HG02623 (cell line): ENCODE measurements around the gene IRS2.

Experiments used
- ATAC-seq: cut with Tn5 transposase; IDR thresholded peaks from one replicate; pipeline ENCODE4 v1.9.1; 2021; ENCODE audit warnings: moderate library complexity; ENCODE audit not compliant: unreplicated experiment

IRS2 gene

DNA sequence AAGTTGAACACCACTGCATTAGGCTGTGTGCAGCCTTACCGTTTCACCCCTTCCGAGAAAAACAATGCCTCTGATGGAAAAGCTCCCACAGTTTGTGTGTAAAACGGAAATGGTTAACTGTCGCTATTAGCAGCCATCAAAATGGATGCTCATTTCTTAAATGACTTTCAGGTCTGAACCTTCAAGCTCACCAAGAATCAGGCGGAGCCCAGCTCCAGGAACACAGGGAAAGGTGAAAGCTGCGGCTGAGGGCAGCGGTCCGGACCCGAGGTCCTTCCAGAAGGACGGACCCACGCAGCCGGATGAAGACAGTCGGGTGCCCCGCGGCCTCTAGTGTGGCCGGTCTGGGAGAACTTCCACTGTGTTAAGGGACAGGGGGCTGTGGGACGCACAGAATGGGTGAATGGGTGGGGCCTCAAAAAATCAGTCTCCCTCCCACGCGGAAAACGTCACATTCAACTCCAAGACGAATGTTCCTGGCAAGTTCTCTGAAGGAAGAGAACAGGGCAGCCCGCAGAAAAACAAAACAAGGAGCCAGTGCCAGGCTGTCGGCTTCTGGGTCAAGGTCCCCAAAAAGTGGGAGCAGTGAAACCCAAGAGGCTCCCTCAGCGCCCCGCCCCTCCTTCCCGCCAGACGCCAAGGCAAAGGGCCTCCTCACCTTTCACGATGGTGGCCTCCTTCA, 4.9 kb downstream of the IRS2 start:
- no peak for ATAC-seq

DNA sequence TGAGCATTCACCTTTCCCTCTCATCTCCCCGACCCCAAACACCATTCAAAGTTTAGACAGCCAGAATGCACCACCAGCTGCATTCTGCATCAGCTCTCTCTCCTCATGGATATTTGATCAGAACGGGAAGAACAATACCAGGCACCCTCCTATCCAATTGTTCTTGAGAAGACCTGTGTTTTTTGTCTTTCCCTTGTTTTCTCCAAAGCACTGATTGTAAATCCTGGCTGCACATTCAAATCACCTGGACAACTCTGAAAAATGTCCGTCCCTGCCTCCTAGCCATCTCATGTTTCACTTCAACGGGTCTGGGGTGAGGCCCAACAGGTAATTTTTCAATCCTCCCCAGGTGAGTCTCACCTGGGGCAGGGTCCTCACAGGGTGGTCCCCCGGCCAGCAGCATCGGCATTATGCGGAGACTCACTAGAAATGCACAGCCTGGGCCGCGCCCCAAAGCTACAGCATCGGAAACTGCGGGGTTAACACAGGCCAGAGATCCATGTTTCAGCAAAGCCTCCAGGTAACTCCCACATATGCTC, 5.5 kb downstream of the IRS2 start:
- no peak for ATAC-seq

DNA sequence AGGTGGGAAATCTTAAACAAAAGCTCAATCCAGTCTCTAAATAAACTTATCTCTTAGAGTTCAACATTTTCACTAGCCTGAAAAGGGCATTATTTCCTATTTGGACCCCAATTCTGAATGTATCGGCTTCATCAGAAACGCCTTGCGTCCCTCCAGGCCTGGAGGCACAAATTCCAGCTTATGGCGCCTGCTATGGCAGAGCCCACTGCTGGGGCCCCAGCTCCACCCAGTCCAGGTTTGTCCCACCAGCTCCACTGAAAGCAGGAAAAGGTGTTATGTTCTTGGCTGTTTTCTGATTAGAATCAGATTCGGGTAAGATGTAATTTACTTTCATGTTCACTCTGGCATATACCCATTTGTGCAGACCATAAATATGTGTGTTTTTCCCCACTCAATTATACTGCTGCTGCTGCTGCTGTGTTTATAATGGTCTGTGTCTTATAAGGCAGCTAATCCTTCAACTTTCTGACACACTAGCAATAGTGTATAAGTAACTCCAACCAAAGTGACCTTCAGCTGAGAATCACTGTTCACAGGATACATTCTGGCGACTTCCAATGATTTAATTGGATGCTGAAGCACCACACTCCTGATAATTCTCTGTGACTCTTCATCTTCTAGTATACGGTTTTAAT, 6.4 kb downstream of the IRS2 start:
- no peak for ATAC-seq

DNA sequence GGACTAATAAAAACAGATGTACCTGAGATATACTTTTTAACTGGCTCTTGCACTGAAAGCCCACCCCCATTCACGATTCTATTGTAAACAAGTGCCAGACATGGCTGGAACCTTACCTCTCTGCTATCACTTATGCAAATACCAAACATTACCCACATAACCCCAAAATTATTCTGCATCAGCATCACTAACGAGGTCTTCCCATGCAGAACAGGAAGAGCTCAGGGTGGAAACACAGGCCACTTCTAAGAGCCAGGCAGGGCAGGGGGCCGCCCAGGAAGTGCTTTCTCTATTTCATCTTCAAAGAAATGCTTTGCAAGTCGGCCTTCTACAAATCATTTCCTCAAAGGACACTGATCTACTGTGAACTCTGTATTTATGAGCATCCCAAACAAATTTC, 7.3 kb downstream of the IRS2 start:
- ATAC-seq, result no peak

DNA sequence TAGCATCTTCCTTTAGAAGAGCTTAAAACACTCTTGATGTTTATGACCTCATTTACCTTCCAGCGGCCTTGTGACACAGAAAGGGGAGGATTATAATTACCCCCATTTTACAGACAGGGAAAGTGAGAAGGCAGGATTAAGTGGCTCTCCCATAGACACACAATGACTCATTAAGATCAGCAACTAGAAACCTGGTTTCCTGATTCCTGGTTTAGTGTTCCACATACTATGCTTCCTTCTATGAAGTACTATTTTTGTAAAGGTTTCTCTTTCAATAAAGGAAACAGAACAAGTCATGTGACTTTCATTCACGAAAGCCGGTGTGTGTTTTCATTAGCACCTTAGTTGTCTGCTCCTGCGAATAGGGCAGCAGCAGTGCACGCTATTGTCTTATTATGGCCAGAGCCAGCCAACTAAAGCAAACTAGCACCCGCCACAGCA, 8.3 kb downstream of the IRS2 start:
- ATAC-seq, result no peak

DNA sequence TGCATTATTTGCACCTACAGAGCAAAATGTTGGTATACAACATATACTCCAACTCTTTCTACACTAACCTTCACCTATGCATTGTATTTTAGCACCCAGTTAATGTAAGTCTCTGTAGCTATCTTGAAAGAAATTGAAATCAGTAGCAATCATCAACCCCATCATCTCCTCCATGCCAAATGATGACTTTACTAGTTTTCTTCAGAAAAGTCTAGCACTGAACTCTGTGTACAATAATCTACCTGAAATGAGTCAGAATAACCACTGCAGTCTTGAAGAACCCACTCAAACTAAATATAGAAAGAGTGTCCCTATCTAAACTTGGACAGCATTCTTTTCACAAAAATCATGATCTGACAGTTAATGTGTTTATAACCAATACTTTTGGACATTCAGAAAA, 9.8 kb downstream of the IRS2 start:
- no peak for ATAC-seq

DNA sequence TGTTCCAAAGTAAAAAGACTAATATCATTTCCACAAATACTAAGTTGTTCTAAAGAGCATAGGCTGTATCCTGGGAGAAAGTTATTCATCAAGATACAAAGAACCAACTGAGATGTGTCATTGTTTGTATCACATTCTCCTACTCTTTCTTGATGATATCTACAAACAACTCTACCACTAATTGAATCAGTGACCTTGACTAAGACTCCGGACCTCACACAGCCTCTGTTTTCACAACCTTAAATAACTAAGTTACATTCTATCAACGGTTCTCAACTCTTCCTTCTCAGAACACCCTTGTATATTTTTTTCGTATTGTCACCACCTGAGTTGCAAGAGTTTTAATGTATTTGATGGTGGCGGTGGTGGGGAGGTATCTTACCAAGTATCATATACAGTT, 12.6 kb downstream of the IRS2 start:
- no peak for ATAC-seq

DNA sequence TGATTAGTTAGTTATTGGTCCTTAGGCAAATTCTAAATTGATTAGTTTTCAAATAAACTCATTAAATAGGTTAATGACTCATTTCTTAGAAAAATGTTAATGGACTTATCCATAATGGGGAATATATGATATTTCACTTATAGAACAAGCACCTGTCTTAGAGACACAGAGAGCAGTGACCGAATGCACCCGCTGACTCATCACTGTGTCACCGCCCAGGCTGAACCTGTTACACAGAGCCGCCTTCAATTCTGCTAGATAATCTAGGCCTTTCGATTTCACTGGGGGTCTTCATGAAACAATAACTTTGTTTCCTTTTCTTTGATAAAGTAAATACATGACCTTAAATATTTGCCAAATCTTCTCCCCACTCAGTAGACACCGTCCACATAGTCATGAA, 13.1 kb downstream of the IRS2 start:
- ATAC-seq, result no peak

DNA sequence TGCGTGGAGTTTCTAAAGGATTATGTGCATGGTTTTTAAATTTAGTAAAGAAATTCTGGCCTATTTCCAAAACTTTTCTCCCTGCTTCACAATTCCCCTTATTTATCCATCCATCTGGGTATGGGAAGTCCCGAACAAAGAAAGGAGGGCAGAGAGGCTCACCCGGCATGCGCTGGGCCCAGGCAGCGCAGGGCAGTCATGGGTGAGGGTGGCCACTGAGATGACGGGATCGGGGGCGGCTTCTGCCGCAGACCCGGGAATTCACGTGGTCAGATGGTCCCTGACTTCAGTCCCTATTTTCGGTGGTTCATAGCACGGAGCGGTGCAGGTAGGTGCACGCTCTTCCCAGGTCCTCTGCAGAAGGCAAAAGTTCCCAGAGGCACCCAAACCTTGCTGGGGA, 14.5 kb downstream of the IRS2 start:
- no peak for ATAC-seq

DNA sequence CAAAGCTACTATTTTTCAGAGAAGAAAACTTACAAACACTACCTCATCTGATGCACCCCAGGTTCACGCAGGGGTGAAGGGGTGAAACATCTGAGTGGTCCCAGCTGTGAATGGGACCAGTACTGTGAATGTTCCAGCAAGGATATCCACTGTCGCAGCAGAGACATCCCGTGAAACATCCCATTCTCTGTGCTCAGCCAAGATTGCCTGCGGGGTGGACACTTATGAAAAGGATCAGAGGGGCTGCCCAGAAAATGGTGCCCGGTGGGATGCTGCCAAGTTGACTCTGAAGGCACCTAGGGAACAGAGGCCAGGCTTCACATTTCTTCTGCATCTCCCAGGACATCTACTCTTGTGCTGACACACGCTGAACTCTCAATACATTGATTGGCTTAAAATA, 15.9 kb downstream of the IRS2 start:
- ATAC-seq, result no peak

DNA sequence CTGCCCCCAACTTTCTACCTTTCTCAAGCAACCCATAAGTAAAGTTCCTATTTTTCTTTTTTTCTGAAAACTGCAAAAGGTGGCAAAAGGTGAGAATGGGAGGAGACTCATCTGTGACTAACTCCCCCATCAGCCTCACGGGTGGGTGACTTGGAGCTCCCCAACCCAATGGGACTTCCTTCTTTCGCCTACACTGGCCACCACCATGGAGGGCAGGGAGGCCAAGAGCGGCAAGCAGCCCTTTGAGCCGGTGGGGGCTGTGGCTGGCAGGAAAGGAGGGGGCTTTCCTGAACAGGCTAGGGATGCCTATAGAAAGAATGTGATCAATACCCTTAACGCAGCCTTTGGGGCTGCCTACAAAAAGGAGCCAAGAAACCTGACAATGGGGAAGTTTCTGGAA, 16.5 kb downstream of the IRS2 start:
- no peak for ATAC-seq

DNA sequence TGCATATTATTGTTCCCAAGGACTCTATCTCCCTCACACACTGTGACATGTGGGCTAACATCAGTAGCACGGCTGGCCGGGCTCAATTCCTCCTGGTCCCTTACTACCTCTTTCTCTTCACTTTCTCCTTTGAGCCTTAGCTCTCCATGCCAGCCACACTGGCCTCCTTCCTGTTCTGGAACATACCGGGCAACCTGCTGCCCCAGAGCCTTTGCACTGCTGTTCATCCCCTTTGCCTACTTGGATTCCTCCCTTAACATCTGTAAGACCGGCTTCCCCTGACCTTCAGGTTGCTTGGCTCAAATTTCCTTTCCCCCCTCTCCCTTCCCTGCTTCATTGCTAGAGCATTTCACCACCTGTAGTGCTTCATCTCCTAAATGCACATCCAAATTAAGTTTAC, 17.1 kb downstream of the IRS2 start:
- ATAC-seq, result no peak

DNA sequence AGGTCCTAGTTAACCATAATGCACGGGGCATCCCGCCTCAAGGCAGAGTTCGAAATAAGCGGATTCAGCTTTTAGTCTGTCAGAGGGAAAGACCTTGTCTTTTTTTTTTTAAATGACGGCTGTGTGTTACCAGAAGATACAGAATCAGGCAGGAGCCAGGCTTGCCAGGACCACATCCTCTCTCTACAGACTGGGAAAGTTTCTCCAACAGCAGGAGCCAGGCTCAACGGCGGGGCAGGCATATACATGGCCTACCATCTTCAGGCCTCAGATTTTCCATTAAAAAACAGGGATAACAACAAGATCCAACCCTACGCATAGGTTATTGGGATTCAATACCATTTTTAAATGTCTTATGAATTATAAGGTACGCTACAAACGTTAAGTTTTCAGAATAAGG, 17.8 kb downstream of the IRS2 start:
- ATAC-seq, result no peak

DNA sequence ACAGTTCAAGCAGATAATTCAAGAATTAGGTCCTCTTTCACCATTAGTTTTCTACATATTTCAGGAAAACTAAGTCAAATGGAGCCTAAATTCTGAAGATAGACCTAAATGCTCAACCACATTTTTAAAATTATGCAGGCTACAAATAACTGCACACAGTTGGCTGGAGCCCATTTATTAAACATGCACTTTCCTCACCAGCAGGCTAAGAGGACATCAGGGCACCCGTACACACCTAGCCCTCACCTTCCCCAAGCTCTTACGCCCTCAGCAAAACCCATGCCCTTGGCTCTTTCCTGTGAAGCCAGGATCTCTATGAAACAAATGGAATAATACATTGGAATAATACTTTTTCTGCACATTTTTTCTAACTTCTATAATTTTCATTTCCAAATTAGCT, 18.2 kb downstream of the IRS2 start:
- no peak for ATAC-seq

DNA sequence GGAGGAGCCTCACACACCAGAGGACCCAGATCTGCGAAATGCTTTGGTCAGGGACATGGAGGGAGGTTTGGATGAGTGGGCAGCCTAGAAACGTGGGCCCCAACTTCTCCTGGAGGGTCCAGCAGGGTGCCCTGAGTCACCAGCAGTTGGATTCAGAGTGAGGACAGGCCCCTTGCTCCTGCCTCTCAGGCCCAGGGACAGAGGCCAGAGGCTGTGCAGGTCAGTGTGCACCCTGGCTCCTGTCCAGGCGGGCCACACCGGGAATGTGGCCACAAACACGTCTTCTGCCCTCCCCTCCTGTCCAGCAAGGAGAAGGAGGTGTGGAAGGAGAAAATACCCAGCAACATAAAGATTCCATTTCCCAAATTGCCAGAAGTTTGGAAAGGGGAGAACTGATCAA, 19.4 kb downstream of the IRS2 start:
- no peak for ATAC-seq

DNA sequence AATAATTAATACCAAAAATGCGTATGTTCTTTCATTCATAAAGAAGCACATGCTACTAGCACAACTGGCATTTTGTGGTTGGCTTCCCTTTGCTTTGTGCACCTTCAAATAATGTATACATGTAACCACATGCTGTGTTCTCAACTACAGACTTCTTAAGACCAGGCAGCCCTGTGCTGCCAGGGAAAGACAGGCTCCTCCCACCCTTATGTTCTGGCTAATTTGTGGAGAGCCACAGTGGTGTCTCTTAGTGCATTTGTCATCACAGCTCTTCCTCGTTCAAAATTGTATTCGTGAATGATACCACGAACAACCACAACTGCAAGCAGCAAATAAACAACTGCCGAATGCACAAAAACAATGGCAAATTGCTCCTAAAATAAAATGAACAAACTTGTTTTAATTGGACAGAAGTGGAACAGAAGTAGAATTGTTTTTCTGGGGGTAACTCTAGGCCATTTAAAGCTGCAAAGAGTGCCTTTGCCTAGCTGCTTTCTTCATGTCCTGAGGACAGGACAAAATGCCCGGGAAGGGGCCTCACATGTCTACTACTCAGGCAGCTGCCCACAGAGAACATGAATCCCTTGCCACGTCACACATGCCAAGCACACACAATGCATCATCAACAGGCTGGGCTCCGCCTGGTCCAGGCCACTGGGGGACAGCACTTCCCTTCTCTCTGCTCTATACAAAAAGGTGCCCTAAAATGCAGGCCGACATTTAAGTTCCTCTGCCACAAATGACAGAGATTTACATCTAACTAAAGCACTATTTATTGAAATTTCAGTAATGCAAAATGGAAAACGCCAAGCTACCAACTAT, 21.7 kb downstream of the IRS2 start:
- no peak for ATAC-seq

DNA sequence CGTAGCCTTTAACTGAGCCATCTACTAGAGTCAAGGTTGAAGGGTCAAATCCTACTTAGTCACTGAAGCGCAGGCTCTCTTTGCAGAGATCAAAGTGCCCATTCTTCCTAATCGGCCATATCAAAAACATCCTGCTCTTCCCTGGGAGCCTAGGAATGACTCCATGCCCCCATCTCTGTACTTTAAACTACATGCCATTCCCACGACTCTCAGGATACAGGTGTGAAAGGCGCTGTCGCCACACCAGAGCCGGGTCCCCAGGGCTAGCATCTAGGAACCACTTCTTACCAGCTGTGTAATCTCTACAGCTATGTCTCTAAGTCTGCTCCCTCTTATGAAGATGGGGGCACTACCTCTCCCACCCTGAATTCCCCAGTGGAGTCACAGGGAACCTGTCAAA, 22.3 kb downstream of the IRS2 start:
- no peak for ATAC-seq

DNA sequence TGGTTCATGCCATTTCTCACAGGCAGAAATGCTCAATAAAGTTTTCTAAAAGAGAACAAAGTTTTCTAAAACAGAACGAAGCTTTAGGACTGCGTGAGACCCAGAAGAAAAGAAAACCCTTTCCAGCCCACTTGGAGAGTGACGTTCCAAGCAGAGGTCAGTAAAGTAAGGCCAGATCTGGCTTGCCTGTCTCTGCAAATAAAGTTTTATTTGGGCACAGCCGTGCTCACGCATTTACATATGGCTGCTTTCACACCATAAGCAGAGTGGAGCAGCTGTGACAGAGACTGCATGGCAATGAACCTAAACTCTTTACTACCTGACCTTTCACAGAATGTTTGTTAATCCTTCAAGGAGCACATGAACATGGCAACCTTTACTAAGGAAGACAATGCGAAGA, 23.6 kb downstream of the IRS2 start:
- no peak for ATAC-seq

DNA sequence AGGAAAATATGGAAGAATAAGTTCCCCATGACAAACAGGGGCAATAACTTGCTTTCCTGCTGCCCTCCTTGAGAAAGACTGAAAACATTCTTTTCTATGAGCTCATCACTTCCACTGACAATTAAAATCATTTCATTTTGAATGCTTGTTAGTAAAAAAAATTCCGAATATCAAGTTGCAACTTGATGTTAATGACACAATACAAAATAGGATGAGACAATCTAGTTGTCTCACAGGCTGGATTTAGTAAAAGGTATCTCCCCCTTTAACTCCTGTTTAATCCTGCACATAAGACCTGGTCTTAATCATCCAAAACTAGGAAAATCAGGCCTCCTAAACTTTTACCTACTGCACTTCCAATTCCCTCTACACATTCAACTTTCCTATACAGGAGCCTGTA, 24.7 kb downstream of the IRS2 start:
- no peak for ATAC-seq

DNA sequence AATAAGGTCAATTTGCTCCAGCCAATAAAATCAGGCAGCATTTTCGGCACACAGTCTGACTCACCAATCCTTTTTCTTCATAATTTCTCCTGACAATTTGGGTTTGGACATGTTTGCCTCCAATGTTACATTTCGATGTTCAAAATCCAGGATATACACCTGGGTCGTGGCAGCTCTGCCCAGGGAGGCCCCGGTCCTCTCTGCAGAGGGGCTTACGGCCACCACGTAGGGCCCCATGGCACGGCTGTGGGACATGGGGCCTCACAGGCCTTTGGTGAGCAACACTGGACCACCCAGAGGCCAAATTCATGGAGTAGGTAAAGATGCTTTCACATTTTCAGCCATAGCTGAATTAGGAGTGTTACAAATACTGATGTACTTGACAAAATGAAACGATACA, 25.4 kb downstream of the IRS2 start:
- no peak for ATAC-seq

DNA sequence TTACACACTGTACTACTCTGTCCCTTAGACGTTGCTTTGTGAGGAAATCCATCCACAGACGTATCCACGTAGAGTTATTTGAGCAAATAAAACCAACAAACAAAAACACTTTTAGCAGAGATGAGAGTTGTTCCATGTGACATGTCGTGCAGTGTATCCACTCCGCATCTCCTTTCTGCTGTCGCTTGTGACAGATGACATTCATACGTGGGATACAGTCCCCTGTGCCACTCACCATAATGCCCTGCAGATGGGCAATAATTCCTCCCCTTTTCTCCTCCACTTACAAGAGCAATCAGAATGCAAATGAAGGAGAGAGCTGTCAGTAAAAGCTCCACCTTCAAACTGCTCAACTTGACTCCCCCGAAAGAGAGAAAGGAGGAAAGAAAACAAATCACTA, 26.0 kb downstream of the IRS2 start:
- ATAC-seq, result no peak

DNA sequence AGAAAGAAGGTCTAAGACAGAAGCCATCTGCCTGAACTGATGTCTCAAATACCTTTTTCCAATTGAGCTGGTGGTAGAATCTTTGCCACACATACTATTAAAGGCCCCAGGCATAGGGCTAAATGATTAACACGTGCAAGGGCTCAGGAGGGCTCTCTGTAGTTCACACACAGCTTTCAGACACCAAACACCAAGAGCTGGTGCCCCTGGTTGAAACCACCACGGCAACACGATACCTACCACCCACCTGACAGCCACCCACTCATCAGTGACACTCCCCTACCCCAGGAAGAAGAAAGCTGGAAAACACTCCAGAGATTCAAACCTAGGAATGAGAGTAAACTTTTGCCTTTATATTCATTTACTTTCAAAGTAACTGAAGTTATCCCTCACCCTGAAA, 26.8 kb downstream of the IRS2 start:
- no peak for ATAC-seq
